NT2/D1 (cell line): ENCODE measurements around the gene KIF2A.

ENCODE experiments used
- SUZ12 ChIP-seq: IDR thresholded peaks from 2 replicates; pipeline ENCODE4 v1.6.1; 2011; ENCODE audit not compliant: insufficient read length, insufficient read depth; ENCODE audit errors: extremely low read depth
- YY1 ChIP-seq: IDR thresholded peaks from 2 replicates; pipeline ENCODE4 v1.6.1; 2011; ENCODE audit not compliant: insufficient read length, insufficient read depth

GRCh38 chr5:62424763-62425162 lies 118.8 kb downstream of the KIF2A start:
- TF ChIP-seq SUZ12 (no peak), YY1 (no peak)
